Parathyroid adenoma (tissue), 2 donors: ENCODE data around the gene MUC22.
A peak's percentile ranks its signal among the peaks of the same experiment; 100 is the strongest.
"Not testable (repeated sequence)": the region's sequence is repeated elsewhere in the genome, so short reads cannot be mapped to it uniquely, and the experiment has no call there.

Experiments used
- H2AFZ ChIP-seq: fragments of 300-600 bp; sonication (generic); one replicate; pipeline ENCODE4 v1.7.0; 2017; ENCODE audit warnings: antibody characterized with exemption, mild to moderate bottlenecking
- H3K27ac ChIP-seq: fragments of 300-600 bp; sonication (generic); one replicate; pipeline ENCODE4 v1.7.0; 2017
- H3K27me3 ChIP-seq: fragments of 300-600 bp; sonication (generic); one replicate; pipeline ENCODE4 v1.7.0; 2017; ENCODE audit warnings: low read length; ENCODE audit not compliant: control insufficient read depth, insufficient read depth
- H3K36me3 ChIP-seq: fragments of 300-600 bp; sonication (generic); one replicate; pipeline ENCODE4 v1.7.0; 2017; ENCODE audit warnings: low read length; ENCODE audit not compliant: control insufficient read depth, insufficient read depth
- H3K4me1 ChIP-seq: fragments of 300-600 bp; sonication (generic); one replicate; pipeline ENCODE4 v1.7.0; 2017; ENCODE audit warnings: control low read depth
- H3K4me2 ChIP-seq: fragments of 300-600 bp; sonication (generic); one replicate; pipeline ENCODE4 v1.7.0; 2017; ENCODE audit warnings: low read length
- H3K4me3 ChIP-seq: fragments of 300-600 bp; sonication (generic); one replicate; pipeline ENCODE4 v1.7.0; 2017; ENCODE audit warnings: low read depth, low read length
- H3K79me2 ChIP-seq: fragments of 300-600 bp; sonication (generic); one replicate; pipeline ENCODE4 v1.7.0; 2017; ENCODE audit warnings: control low read depth
- H3K9ac ChIP-seq: fragments of 300-600 bp; sonication (generic); one replicate; pipeline ENCODE4 v1.7.0; 2017; ENCODE audit warnings: mild to moderate bottlenecking
- H3K9me3 ChIP-seq: fragments of 300-600 bp; sonication (generic); one replicate; pipeline ENCODE4 v1.7.0; 2017; ENCODE audit warnings: low read length; ENCODE audit not compliant: control insufficient read depth
- CTCF ChIP-seq: fragments of 300-600 bp; sonication (generic); IDR thresholded peaks from one replicate; pipeline ENCODE4 v1.7.0; 2017; ENCODE audit warnings: antibody characterized with exemption, mild to moderate bottlenecking
- donor health status: primary hyperparathyroidism.

Gene MUC22

GRCh38 chr6:30964075-30964474, 46.2 kb upstream of the MUC22 start:
- H3K4me1 ChIP-seq: peaks cover 10% of the 10 kb centered on the region
- no peaks in the 10 kb centered on the region for H3K9me3 ChIP-seq
- TF ChIP-seq CTCF: no peak
- H3K27ac ChIP-seq: peak overlapping the region; percentile 48
- peak overlapping the region; percentile 84 for H2AFZ ChIP-seq
- H3K36me3 ChIP-seq: no peaks in the 10 kb centered on the region
- no peak overlapping the region for H3K4me3 ChIP-seq
- no peak overlapping the region for H3K4me2 ChIP-seq
- H3K79me2 ChIP-seq: no peaks in the 10 kb centered on the region
- no peaks in the 10 kb centered on the region for H3K27me3 ChIP-seq
- H3K9ac ChIP-seq: no peak overlapping the region

- Histone ChIP-seq H2AFZ (no peak overlapping the region), H3K4me3 (no peak overlapping the region), H3K9ac (no peak overlapping the region), H3K27ac (no peak overlapping the region), H3K36me3 (no peaks in the 10 kb centered on the region), H3K27me3 (no peaks in the 10 kb centered on the region), H3K4me2 (no peak overlapping the region), H3K4me1 (peaks cover 10% of the 10 kb centered on the region), H3K79me2 (no peaks in the 10 kb centered on the region), H3K9me3 (no peaks in the 10 kb centered on the region)
- TF ChIP-seq CTCF: no peak
Measured at GRCh38 chr6:30965140-30965601, 45.1 kb upstream of the MUC22 start.

- TF ChIP-seq CTCF: no peak
- Histone ChIP-seq H3K36me3 (no peaks in the 10 kb centered on the region), H3K9ac (no peak overlapping the region), H3K4me2 (no peak overlapping the region), H3K4me3 (no peak overlapping the region), H2AFZ (no peak overlapping the region), H3K9me3 (no peaks in the 10 kb centered on the region), H3K4me1 (peaks cover 10% of the 10 kb centered on the region), H3K79me2 (no peaks in the 10 kb centered on the region), H3K27me3 (no peaks in the 10 kb centered on the region), H3K27ac (no peak overlapping the region)
Measured at GRCh38 chr6:30966154-30966553, 44.1 kb upstream of the MUC22 start.

GRCh38 chr6:30969171-30969570, 41.1 kb upstream of the MUC22 start:
- H3K79me2 ChIP-seq, H3K27ac ChIP-seq, H3K9me3 ChIP-seq, H3K4me1 ChIP-seq, H3K27me3 ChIP-seq, H3K36me3 ChIP-seq, H3K4me3 ChIP-seq, H2AFZ ChIP-seq, H3K9ac ChIP-seq, H3K4me2 ChIP-seq: not testable (repeated sequence)

GRCh38 chr6:30970946-30971345, 39.3 kb upstream of the MUC22 start:
- Histone ChIP-seq H3K27me3 (no peaks in the 10 kb centered on the region), H3K36me3 (no peaks in the 10 kb centered on the region), H2AFZ (no peak overlapping the region), H3K4me3 (no peak overlapping the region), H3K4me1 (no peaks in the 10 kb centered on the region), H3K4me2 (no peak overlapping the region), H3K79me2 (no peaks in the 10 kb centered on the region), H3K9me3 (no peaks in the 10 kb centered on the region), H3K27ac (no peak overlapping the region), H3K9ac (no peak overlapping the region)
- no peak for TF ChIP-seq CTCF
